SW 1271 (cell line): ENCODE results near the gene SLC39A8.
"Not testable (repeated sequence)": the region's sequence is repeated elsewhere in the genome, so short reads cannot be mapped to it uniquely, and the experiment has no call there.

ENCODE experiments used
- DNase-seq, 2 experiments: peaks; one replicate each; lab custom pipeline; 2025; lab: John Stamatoyannopoulos, UW

Gene SLC39A8

GRCh38 chr4:102344954-102345794 is at the start of gene SLC39A8:
TSS of gene SLC39A8 (minus strand) at chr4:102345482. CDS start at chr4:102344662, 820 bp downstream.
- peak; percentile 26 to 70 for DNase-seq

DNA sequence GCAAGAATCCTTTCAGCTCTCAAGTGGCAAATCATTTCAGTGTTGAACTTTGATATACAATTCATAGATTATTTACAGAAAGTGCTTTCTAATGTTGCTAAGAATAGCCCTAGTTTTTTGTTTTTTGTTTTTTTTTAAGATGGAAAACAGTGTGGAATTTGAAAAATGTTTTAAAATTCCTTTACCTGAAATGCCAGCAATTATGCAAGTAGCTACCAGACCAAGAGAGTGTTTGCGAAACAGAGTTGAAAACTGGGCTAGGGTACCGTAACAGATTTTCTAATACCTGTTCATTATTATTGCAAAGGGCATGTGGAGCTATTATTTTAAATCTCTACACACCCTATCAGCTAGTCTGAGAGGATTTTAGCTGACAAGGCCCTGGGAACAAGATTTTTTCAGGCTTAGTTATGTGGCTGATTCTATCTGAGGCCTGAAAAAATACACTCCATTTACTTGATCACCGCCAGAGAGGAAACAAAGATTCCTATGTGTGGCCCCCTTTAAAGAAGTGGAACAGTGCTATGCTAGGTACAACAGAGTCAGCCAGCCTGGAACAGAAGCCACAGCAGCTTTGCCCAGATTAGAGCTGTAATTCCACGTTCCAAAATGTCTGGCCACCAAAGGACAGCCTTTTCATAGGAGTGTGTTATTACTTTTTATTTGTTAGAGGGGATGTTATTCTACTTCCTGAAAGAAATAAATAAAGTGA is 46.9 kb upstream of the SLC39A8 start:
- no peak for DNase-seq

DNA sequence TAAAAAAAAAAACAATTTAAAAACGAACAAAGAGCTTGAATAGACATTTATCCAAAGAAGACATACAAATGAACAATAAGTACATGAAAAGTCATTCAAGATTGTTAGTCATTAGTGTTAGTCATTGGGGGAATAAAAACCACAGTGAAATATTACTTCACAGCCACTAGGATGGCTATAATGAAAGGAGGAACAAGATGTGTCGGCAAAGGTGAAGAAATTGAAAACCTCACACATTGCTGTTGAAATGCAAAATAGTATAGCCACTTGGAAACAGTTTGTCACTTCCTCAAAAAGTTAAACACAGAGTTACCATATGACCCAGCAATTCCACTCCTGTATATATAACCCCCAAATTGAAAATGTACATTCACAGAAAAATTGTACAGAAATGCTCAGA is 45.2 kb upstream of the SLC39A8 start:
- DNase-seq: no peak

DNA sequence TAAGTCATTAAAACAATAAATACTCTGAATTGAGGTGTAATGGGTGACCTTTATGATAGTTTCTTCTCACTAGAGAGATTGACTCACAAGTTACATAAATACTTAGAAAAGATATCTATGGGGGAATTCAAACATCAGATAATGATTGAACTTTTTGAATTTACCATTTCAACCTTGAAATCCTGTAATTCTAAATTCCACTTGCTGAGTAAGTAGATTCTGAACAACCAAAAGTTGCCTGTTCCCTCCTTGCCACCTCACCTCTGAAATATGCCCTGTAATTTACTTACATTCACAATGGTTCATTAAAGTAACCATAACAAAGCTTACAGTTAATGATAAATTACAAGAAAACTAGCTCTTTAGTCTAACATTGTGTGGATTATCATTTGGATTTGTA is 43.3 kb upstream of the SLC39A8 start:
- DNase-seq: no peak

GRCh38 chr4:102387552-102388150 is 42.4 kb upstream of the SLC39A8 start:
- no peak for DNase-seq

GRCh38 chr4:102386966-102387365 is 41.7 kb upstream of the SLC39A8 start:
- no peak for DNase-seq

- DNase-seq: not testable (repeated sequence)
Measured at GRCh38 chr4:102380253-102380652, 35.0 kb upstream of the SLC39A8 start.

DNA sequence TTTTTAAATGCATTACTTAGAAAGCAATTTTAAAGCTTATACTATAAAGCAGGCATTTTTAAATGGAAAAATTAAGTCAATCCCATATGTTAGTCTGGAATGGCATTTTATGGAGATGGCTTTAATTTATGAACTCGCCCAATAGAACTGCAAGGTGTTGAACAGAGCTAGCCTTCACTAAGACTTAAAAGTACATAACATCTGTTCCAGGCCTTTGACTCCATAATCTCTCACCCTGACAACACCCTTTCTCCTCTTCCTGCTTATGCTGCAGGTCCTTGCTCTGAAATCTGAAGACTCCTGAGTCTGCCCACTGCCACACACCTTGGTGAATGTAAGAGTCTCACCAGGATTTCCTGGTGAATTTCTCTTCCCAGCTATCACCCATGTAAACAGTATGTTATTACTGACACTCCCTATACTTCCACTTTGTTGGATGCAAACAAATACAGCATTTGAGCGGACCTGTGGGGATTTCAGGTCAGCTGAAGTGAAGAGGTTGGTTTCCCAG is 17.7 kb upstream of the SLC39A8 start:
- no peak for DNase-seq

DNA sequence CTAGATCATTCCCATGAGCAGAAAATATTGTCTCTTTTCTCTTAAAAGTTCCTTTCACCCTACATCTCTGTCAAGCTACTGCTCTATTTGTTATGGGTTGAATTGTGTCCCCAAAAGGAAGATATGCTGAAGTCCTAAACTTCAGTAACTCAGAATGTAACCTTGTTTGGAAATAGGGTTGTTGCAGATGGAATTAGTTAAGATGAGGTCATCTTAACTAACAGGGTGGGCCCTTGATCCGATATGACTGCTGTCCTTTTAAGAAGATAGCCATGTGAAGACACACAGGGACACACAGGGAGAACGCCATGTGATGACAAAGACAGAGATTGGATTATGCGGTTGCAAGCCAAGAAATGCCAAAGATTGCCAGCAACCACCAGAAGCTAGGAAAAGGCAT is 12.8 kb upstream of the SLC39A8 start:
- DNase-seq: no peak

GRCh38 chr4:102357637-102358036 is 12.4 kb upstream of the SLC39A8 start:
- DNase-seq: not testable (repeated sequence)

GRCh38 chr4:102356562-102357202 is 11.4 kb upstream of the SLC39A8 start:
- no peak for DNase-seq

DNA sequence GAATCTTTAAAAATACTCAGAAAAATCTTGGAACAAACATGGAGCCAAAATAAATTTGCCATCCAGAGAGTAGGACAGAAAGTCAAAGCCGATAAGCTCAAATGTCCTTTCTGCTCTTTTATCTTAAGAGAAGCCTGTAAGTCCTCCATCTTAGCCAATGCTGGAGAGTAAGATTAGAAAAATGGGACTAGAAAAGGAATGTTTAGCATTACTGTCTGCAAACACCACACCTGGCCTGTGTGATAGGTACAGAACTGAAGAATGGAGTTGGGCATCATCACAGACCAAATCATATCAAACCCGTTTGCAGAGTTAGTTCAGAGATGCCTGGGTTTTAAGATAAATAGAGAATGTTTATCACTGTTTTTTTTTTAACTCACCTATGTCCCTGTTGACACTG is 10.5 kb upstream of the SLC39A8 start:
- DNase-seq: no peak

- DNase-seq: no peak
Measured at GRCh38 chr4:102354671-102355454, 9.6 kb upstream of the SLC39A8 start.

DNA sequence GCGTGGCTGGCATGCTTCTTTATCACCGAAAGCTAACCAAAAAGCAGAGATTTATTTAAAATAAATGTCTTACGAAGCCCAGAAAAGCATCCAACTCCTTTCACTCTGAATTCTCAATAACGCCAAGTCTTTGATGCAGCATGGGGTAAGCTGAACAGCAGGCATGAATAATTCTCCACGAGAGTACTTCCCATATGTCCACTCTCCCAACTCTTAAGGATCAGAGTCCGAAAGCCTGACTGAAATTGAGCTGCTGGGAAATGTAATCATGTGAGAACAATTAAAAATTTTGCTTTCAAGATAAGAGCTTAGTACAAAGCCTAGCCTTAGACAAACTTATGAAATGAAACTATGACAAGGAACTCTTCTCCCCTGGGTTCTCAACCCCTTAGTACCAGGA is 7.5 kb upstream of the SLC39A8 start:
- DNase-seq: no peak

DNA sequence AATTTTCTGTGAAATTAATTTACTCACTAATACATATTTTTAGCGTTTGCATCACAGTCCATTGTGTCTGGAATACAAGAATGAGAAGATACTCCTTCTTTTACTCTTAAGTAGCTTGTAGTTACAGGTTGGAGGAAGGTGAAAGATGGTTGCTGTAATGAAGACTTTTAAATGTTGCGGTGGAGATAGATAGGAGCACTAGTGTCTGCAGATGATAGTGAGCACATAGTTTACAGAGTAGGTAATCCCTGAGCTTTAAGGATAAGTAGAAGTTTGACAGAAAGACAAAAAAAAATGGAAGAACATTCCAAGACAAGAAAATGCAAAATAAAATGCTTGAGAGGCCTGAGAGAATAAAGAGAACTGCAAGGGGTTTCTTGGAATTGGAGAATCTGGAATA is 5.4 kb upstream of the SLC39A8 start:
- DNase-seq: no peak

DNA sequence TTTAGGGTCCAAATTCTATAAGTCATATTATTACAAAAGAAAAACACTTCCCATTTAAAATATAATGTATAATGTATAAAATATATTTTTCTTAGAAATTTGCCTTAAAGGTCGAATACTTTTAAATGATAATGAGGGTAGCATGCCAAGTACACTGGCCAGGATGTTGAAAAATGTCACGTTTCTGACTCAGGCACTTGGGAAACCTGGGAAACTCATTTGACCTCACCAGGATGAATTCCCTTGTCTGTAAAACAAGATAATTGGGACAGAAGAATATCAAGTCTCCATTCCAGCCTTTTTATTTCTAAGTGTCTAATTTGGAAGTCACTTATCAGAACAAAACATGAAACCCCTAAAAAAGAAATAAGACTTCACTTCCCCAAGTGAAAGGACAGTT is 3.4 kb upstream of the SLC39A8 start:
- no peak for DNase-seq

- DNase-seq: no peak
Measured at GRCh38 chr4:102345795-102346100, 466 bp upstream of the SLC39A8 start.

DNA sequence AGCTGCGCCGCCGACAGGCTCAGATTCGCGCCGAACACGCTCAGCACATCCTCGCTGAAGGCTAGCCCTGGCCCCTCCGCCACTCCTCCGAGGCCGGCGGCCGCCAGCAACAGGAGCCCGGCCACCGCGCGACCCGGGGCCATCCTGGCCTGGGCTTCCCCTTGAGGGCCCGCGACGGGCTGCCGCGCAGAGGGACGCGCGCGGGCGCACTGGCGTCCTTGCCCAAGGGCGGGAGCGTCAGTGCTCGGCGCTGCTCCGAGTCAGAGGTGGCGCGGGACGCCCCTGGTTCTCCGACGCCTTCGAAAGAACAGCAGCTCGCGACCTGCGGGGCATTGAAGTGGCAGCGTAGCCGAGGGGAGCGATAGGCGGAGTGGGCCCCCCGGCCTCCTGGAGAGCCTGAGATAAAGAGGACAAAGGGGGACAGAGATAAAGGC is 745 bp downstream of the SLC39A8 start:
- peak; percentile 2 to 25 for DNase-seq

- DNase-seq: no peak
Measured at GRCh38 chr4:102343964-102344519, 1.2 kb downstream of the SLC39A8 start.

GRCh38 chr4:102342404-102343074 is 2.7 kb downstream of the SLC39A8 start:
- no peak for DNase-seq

GRCh38 chr4:102341201-102341600 is 4.1 kb downstream of the SLC39A8 start:
- DNase-seq: no peak
